HT1080 (cell line): ENCODE results near the gene NDUFA7. TPM values are rescaled to one million over a fixed set of nuclear protein-coding genes. Genes with fewer than 3 reads are reported as not detected.
"Not testable (repeated sequence)": the region's sequence is repeated elsewhere in the genome, so short reads cannot be mapped to it uniquely, and the experiment has no call there.

Experiments used
- DNase-seq: peaks from one replicate; pipeline ENCODE4 v3.0.0-alpha.2; 2015; ENCODE audit warnings: low read depth
- total RNA-seq: library from RNA; depleted of rRNA; stranded (reverse); fragments of >200 nt; shearing (Covaris generic); gene quantifications from 2 replicates; pipeline ENCODE4 v1.2.3, GENCODE V29; 2014

NDUFA7 gene
- total RNA-seq, 1 experiment from 2014 or later, result 39.4 TPM

- DNase-seq, result no peak
These were observed 21.1 kb upstream of the NDUFA7 start for GRCh38 chr19:8342316-8342683.

GRCh38 chr19:8341504-8341903, 20.3 kb upstream of the NDUFA7 start:
- DNase-seq, result not testable (repeated sequence)

GRCh38 chr19:8340341-8341096, 19.3 kb upstream of the NDUFA7 start:
- DNase-seq, result no peak

DNA sequence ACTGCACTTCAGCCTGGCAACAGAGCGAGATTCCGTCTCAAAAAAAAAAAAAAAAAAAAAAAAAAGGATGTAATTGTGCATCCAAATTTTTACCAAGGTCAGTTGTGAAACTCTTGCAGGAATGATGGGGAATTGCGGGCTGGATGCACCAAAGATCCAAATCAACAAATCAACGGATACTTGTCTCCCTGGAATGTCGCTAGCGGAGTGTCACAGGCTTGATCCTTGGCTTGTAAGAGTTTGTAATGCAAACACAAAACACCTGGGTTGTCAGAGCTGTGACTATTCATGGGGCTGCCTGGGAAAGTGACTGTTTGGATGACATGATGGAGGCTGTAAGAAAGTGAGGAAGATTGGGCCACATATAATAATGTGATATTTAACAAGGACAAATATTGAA, 17.7 kb upstream of the NDUFA7 start:
- no peak for DNase-seq

DNA sequence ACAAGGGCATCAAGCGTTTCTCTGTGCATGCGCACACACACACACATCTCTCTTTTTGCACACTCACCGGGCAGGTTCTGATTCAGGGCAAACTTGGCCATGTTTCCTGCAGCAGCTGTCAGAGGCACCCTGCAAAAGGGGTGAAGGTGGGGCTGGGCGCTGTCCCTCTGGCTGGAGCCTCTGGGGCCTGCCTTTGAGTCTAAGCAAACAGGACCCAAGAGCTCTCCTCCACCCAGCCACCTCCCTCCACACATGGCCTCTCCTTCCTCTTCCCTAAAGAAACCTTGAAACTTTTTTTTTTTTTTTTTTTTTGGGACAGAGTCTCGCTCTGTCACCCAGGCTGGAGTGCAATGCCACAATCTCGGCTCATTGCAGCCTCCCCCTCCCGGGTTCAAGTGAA, 16.6 kb upstream of the NDUFA7 start:
- DNase-seq, result no peak

GRCh38 chr19:8336660-8337059, 15.5 kb upstream of the NDUFA7 start:
- DNase-seq, result no peak

DNA sequence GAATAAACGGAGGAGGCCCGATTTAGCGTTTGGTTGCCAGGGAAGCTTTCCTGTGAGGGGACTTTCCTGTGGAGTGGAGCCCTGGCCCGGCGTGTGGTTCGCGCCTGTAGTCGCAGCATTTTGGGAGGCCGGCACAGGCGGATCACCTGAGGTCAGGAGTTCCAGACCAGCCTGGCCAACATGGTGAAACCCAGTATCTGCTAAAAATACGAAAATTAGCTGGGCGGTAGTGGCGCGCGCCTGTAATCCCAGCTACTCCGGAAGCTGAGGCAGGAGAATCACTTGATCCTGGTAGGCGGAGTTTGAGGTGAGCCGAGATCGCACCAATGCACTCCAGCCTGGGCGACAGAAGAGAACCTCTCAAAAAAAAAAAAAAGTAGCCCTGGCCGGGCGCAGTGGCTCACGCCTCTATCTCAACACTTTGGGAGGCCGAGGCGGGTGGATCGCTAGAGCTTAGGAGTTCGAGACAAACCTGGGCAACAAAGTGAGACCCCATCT, 14.9 kb upstream of the NDUFA7 start:
- no peak for DNase-seq

DNA sequence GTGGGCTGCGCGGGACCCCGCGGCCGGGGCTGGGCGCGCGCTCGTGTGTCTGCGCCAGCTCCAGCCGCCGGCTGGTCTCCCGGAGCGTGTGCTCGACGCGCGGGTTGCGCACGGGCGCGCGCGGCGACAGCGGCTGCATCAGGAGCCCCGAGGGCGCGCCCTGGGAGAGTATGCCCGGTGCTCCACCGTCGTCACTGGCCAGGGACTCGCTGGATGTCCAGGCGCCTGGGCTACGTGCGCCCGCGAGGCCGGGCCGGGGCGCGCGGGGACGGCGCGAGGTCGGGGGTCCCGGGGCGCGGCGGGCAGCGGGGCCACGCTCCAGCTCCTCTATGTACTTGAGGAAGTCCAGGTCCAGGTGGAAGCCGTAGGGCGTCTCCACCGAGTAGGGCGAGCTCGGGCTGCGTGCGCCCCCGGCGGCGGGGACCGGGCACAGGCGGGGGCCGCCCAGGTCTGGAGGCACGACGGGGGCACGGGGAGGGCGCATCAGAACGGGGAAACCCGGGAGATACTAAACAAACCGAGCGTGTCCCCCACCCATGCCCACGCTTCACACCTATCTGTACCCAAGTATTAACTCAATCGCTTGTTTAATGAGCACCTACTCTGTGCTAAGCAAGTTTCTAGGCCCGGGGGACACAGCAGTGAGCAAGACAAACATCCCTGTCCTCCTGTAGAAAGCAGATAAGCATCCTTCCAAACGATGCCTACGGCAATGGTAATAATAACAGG, 14.3 kb upstream of the NDUFA7 start:
- DNase-seq, result no peak

DNA sequence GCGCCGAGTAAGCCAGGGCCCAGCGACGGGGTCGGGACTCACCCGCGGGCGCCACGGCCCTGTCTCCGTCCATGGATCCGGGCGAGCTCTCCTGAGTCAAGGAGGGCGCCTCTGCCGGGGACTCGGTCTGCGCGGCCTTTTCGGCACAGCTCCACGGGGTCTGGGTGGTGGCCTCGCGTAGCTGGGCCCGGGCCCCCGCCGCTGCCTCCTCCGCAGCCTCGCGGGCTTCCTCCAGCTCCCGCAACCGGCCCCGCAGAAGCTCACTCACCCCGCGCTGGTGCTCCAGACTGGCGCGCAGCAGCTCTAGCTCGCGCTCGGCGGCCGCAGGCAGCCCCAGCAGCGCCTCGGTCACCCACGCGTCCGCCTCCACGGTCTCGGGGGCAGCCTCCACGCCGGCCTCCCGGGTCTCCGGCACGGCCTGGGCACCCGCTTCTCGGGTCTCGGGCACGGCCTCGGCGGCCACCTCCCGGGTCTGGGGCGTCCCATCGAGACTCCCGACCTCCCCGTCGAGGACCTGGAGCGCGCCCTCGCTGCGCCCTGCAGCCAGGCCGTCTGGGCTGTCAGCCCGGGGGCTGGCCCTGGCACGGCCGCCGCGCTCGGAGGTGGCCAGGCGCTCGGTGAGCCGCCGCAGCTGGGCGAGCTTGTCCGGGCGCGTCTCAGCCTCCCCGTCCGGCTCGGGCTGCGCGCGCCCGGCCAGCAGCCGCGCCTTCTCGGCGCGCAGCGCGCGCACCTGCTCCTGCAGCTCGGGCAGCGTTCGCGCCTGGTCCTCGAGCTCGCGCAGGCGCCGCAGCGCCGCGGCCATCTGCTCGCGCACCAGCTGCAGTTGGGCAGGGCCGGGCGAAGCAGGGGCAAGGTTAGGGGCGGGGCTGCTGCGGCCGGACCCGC, 13.5 kb upstream of the NDUFA7 start:
- DNase-seq, result no peak

DNA sequence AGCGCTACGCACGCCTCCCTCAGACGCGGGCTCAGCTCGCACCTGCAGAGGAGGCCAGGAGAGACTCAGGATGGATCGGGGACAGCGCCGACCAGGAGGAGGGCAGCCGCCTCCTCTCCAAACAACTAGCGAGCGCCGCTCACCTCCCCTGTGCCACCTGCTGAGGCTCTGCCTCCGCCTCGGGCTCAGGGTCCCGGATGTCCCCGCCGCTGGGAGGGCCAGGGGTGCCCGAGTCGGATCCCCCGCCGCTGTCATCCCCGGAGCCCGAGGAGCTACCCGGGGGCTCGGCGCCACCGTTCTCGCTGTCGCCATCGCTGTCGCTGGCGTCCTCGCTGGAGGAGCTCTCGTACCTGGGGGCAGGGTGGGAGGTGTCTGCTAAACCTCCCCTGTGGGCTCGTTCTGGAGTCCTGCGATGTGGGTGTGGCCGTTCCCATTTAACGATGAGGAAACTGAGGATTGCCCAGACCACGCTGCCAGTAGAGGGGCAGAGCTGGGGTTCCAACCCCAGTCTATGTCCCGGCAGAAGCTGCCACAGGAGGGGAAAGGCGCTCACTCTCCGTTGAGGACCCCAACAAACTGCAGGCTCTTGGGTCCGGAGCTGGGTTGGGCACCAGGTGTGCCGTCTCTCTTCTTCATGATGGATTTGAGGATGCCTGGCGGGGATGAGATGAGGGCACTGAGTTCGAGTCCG, 12.7 kb upstream of the NDUFA7 start:
- DNase-seq, result no peak

DNA sequence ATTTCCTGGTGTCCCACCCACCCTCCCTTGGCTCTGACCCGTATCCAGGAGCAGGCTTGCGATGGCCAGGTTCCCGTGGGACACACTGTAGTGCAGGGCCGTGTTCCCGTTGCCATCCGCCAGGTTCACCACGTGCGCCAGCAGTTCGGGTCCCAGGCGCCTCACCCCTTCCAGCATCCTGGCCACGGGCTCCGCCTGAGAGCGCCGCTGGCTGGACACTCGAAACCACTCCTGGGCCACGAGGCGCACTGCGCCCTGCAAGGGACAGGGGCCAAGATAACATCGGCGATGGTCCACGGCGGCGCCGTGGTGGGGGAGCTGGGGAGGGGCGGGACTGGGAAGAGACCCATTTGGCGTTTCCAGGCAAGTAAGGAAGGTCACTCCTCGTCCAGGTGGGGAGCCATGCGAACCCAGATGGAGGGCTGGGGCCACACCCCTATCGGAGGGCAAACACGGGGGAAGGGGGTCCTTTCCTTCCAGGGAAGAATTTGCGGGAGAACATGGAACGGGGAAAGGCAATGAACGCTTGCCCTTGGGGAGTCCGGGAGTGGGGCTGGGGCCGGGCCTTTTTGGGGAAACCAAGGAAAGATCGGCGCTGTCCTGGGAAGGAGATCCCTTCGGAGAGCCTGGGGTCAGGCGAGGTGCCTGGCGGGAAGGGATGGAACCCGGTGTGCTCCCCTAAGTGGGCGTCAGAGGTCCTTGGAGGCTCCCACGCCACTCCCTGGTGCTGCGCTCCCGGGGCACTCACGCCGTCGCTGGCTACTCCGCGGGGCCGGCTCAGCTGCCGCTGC, 12.0 kb upstream of the NDUFA7 start:
- no peak for DNase-seq

DNA sequence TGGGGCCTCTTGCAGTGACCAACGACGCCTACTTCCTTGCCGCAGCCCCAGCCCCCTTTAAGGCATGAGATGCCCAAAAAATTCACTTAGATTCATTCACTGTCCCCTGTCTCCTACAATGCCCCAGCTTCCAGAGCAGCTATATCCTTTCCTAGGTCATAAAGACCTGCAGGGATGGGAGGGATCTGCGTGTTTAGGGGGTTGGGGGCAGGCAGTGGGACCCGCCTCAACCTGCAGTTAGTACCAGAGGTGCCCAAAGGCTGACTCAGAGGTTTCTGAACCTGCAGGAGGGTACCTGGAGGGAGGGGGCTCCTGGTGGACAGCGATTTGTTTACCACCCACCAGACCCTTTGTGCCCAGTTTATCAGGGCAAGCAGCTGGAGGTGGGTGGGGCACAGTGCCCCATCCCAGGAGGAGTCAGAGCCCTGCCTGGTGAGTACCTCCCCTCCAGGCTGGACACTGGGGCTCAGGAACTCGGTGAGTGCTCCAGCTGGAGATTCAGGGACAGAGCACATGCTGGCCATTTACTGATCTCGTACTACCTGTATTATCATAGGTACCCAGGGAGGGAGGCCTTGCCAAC, 10.2 kb upstream of the NDUFA7 start:
- no peak for DNase-seq

DNA sequence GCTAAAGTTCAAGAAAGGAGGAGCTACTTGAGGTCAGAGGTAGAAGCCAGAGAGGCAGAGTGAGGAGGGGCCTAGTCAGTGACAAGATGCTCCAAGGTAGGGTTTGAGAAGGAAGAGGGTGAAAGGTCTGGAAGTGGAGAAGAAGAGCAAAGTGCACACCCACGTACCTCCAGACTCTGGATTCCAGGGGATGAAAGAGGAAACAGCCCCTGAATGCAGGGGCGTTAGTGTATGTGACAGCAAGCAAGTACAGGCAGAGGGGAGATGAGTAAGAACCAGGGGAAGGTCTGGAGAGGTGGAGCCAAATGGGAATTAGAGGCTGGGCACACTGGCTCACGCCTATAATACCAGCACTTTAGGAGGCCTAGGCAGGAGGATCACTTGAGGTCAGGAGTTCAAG, 8.8 kb upstream of the NDUFA7 start:
- no peak for DNase-seq

DNA sequence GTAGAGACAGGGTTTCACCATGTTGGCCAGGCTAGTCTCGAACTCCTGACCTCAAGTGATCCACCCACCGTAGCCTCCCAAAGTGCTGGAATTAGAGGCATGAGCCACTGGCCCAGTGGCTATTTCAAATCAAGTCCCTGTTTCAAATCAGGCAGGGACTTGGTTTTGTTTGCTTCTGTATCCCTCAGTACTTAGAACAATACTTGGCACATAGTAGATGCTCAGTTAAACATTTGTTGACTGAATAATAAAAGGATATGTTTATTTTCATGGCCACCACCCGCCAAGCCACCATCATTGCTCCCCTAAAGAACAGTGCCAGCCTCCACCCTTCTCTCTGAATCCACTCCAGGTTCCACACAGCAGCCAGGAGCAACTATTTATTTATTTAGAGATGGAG, 4.3 kb upstream of the NDUFA7 start:
- DNase-seq, result no peak

DNA sequence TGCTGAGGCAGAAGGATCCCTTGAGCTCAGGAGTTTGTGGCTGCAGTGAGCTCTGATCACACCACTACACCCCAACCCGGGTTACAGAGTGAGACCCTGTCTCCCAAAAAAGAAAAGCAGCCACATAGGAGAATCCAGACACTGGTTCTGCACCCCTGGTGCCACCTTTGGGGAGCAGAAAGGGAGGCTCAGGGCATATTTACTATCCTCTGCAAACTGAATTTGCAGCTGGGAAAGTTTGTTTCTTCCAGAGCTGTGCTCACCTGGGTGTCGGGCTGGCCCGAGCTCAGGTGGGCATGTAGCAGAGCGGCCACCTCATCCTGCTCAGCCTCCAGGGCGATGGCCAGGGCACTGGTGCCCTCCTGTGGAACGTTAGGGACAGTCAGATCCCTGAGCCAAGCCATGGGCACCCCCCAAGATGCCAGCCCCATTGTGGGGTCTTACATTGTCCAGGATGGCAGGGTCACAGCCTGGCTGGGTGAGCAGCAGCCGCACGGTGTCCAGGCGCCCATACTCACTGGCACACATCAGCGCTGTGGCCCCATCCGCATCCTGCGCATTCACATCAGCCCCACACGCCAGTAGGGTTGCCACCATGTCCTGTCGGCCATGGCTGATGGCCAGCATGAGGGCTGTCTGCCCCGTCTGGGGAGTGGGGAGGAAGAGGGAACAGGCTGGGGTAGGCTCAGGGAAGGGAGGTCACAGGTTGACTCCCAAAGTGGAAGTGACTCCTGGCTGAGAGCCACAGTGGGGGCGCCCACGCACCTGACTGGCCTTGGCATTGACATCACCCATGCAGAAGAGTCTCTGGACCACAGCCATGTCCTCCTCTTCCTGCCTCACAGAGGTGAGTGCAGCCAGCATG, 3.2 kb upstream of the NDUFA7 start:
- no peak for DNase-seq

- DNase-seq, result no peak
These were observed 2.6 kb upstream of the NDUFA7 start for GRCh38 chr19:8323781-8324185.

DNA sequence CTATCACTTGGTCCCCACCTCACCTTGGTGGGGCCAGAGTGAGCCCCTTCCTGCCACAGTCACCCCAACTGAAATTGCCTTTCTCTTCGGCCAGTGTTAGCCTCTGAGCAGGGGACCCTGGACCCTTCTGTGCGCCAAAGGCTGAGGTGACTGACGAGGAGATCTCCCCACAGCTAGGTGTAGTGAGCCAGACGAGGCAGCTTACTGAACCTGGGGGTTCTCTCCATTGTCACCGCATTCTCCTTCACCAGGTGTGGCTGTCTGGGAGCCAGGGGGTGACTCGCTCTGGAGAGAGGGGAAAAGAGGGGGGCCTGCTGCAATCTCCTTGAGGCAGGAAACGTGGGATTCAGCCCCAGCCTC, 1.4 kb upstream of the NDUFA7 start:
- DNase-seq, result no peak

- DNase-seq, result no peak
These were observed 937 bp upstream of the NDUFA7 start for GRCh38 chr19:8321986-8322637.
